K562 (cell line): Measurements from ENCODE around the gene RREB1. TPM values are rescaled to one million over a fixed set of nuclear protein-coding genes. Genes with fewer than 3 reads are reported as not detected.

Experiments
- ILF3 ChIP-seq: fragments of 450-650 bp; IDR thresholded peaks from 2 replicates; pipeline ENCODE4 v1.6.1; 2018; ENCODE audit warnings: antibody characterized with exemption, mild to moderate bottlenecking, moderate library complexity, borderline replicate concordance
- MEIS2 ChIP-seq: fragments of 450-650 bp; IDR thresholded peaks from 2 replicates; pipeline ENCODE4 v1.6.1; 2014; ENCODE audit warnings: mild to moderate bottlenecking; ENCODE audit not compliant: partially characterized antibody
- NR4A1 ChIP-seq, 2 experiments: fragments of 250-450 bp in 1 of 2; fragments of 450-650 bp in 1 of 2; sonication (Bioruptor Pico) in 1 of 2; IDR thresholded peaks; 2 replicates each; pipeline versions ENCODE4 v1.4.0 to v1.6.1; 2016 to 2020; ENCODE audit warnings: mild to moderate bottlenecking in 2 of 2, missing compliant biosample characterization in 1 of 2, missing genetic modification characterization in 1 of 2, moderate library complexity in 1 of 2
- polyA plus RNA-seq, 8 experiments: library from polyadenylated mRNA; depleted of rRNA in 4 of 8; stranded (reverse) in 5 of 8; unstranded in 3 of 8; fragments of >200 nt; fragmentation: Nextera tagmentation in 2 of 8; fragmentation: Illumina TruSeq in 1 of 8; extraction: Ambion mirVana in 2 of 8; extraction: Trizol in 1 of 8; gene quantifications; 2 replicates each; pipeline versions ENCODE4 v1.2.1 to v1.2.3, GENCODE V29; 2011 to 2014; ENCODE audit warnings: inconsistent platforms in 1 of 8, missing spikeins in 1 of 8
- total RNA-seq, 7 experiments: library from RNA; depleted of rRNA in 6 of 7; stranded (reverse); fragments of >200 nt in 6 of 7; fragmentation: Illumina TruSeq in 2 of 7; extraction: Trizol in 2 of 7; gene quantifications; 2 replicates each; pipeline versions ENCODE4 v1.2.1 to v1.2.3, GENCODE V29; 2011 to 2021; ENCODE audit warnings: low replicate concordance in 1 of 7
- TF ChIP-seq, protein P1 (sequence below), 2 experiments: IDR thresholded peaks in 1 of 2; conservative IDR thresholded peaks in 1 of 2; 2 replicates each; pipeline ENCODE4 v1.6.1; 2016; ENCODE audit warnings: low read depth in 2 of 2, mild to moderate bottlenecking in 1 of 2, missing compliant biosample characterization in 1 of 2, missing genetic modification characterization in 1 of 2, moderate library complexity in 1 of 2
- TF ChIP-seq, protein P2 (sequence below): fragments of 150-350 bp; conservative IDR thresholded peaks from 2 replicates; pipeline ENCODE4 v1.6.1; 2014; ENCODE audit warnings: low read length

RREB1 gene
- total and polyA plus RNA-seq, 9 of the 15 experiments (the other 6 are each of a cell fraction or from before 2014, with no cell fraction given): 3.3 to 64.2 (median 19.3) TPM

DNA sequence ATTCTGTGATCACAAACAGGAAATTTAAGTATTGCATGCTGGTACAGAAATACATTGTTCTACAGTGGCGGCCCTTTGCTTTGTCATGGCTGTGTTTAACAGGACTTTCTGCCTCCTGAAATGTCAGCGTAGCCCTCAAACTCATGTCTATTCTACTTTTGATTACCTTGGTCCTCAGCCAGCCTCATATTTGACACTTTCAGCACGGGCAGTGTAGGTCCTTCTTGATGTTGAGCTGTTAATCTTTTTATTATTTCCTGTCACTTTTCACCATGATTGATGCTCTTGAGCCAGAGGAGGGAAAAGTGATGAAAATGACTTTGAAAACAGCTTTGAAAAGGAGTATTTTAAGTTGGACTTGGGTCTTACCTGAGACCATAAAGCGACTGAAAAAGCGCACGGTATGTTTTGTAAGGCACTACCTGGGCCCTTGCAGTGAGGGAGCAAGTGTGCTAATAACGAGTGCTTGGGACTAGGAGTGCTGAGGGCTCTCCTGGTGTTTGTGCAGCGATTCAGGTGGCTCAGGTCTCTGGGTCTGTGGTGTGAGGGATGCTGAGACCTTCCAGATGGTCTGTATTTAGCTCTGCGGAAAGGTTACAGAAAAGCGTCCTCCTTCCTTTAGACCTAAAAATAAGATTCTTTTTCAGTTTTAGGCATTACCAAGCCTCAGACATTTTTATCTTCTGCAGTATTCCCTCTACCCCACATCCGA is 45.2 kb upstream of the RREB1 start (continued):
- TF ChIP-seq, protein P1, sequence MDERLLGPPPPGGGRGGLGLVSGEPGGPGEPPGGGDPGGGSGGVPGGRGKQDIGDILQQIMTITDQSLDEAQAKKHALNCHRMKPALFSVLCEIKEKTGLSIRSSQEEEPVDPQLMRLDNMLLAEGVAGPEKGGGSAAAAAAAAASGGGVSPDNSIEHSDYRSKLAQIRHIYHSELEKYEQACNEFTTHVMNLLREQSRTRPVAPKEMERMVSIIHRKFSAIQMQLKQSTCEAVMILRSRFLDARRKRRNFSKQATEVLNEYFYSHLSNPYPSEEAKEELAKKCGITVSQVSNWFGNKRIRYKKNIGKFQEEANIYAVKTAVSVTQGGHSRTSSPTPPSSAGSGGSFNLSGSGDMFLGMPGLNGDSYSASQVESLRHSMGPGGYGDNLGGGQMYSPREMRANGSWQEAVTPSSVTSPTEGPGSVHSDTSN (CRISPR knock-in tag; IDR thresholded peaks at IDR 0.05; ENCODE audit: low read depth): no peak
- TF ChIP-seq, protein P1 (tag; conservative IDR thresholded peaks at IDR 0.05; ENCODE audit: low read depth): peak; percentile 86
- TF ChIP-seq, protein P2, sequence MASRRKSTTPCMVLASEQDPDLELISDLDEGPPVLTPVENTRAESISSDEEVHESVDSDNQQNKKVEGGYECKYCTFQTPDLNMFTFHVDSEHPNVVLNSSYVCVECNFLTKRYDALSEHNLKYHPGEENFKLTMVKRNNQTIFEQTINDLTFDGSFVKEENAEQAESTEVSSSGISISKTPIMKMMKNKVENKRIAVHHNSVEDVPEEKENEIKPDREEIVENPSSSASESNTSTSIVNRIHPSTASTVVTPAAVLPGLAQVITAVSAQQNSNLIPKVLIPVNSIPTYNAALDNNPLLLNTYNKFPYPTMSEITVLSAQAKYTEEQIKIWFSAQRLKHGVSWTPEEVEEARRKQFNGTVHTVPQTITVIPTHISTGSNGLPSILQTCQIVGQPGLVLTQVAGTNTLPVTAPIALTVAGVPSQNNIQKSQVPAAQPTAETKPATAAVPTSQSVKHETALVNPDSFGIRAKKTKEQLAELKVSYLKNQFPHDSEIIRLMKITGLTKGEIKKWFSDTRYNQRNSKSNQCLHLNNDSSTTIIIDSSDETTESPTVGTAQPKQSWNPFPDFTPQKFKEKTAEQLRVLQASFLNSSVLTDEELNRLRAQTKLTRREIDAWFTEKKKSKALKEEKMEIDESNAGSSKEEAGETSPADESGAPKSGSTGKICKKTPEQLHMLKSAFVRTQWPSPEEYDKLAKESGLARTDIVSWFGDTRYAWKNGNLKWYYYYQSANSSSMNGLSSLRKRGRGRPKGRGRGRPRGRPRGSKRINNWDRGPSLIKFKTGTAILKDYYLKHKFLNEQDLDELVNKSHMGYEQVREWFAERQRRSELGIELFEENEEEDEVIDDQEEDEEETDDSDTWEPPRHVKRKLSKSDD: no peak
- TF ChIP-seq ILF3 (no peak), NR4A1 (CRISPR knock-in tag; IDR thresholded peaks at IDR 0.05) (no peak), NR4A1 (tag; IDR thresholded peaks at IDR 0.05) (no peak), MEIS2 (peak; percentile 92)
